Progenitor cell of endocrine pancreas (in vitro differentiated cells): ENCODE data around the gene PSAPL1. TPM values are rescaled to one million over a fixed set of nuclear protein-coding genes. Genes with fewer than 3 reads are reported as not detected.
A peak's percentile ranks its signal among the peaks of the same experiment; 100 is the strongest.

Source experiments
- DNase-seq: peaks from one replicate; pipeline ENCODE4 v3.0.0; 2021; ENCODE audit warnings: low spot score; ENCODE audit not compliant: unreplicated experiment
- H3K27ac Mint-ChIP-seq: 2 replicates; pipeline ENCODE4 v1.8.0; 2021; ENCODE audit warnings: mild to moderate bottlenecking, moderate library complexity, mixed read lengths
- H3K27me3 Mint-ChIP-seq: 2 replicates; pipeline ENCODE4 v1.8.0; 2021; ENCODE audit warnings: mixed read lengths
- H3K36me3 Mint-ChIP-seq: 2 replicates; pipeline ENCODE4 v1.8.0; 2022; ENCODE audit warnings: mixed read lengths; ENCODE audit not compliant: insufficient read depth
- H3K4me1 Mint-ChIP-seq: 2 replicates; pipeline ENCODE4 v1.8.0; 2021; ENCODE audit warnings: low read depth, mixed read lengths
- H3K4me3 Mint-ChIP-seq: 2 replicates; pipeline ENCODE4 v1.8.0; 2021; ENCODE audit warnings: low read depth, mild to moderate bottlenecking, moderate library complexity, mixed read lengths
- H3K9me3 Mint-ChIP-seq: 2 replicates; pipeline ENCODE4 v1.8.0; 2021; ENCODE audit warnings: low read depth, mixed read lengths
- CTCF ChIP-seq: fragments of 200-600 bp; sonication (generic); IDR thresholded peaks from one replicate; pipeline ENCODE4 v1.5.0; 2021; ENCODE audit warnings: antibody characterized with exemption, mild to moderate bottlenecking; ENCODE audit not compliant: unreplicated experiment
- total RNA-seq: library from RNA; stranded (reverse); gene quantifications from 2 replicates; pipeline ENCODE4 v1.2.1, GENCODE V29; 2021

The PSAPL1 gene
- total RNA-seq, 1 donor from 2014 or later, result 0.14 TPM

DNA sequence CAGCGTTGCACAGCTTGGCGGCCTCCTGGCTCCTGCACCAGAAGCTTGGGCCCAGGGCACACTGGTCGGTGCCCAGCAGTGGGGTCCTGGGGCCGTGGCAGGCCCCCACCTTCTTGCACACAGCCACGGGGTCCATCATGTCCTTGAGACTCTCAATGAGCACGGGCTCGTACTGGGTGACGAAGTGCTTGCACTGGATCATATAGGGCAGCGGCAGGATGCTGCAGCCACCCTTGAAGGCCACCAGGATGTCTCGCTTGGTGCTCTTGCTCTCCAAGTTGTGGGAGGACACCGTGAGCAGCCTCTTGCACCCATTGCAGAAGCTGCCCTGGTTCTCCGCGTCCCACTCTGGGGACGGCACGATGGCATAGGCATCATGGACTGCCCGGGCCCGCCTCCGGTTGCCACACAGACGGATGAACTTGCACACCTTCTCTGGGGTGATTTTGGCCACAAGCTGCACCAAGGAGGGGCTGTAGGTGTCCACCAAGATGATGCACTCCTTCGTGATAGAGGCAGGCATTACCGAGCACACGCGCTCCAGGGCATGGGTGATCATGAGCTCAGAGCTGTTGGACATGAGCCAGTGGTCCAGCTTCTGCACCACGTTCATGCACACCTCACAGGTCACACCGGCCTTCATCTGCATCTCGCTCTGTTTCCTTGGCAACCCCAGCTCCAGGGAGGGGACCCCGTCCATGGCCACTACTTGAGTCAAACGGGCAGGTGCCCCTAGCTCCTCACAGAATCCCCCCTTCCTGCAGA, 1.2 kb downstream of the PSAPL1 start:
- no peak overlapping the region for H3K27ac Mint-ChIP-seq
- H3K36me3 Mint-ChIP-seq, result no peaks in the 10 kb centered on the region
- no peak overlapping the region for H3K4me3 Mint-ChIP-seq
- DNase-seq, result no peak
- no peak for TF ChIP-seq CTCF
- peaks cover 1% of the 10 kb centered on the region for H3K9me3 Mint-ChIP-seq
- H3K4me1 Mint-ChIP-seq, result peaks cover 22% of the 10 kb centered on the region
- H3K27me3 Mint-ChIP-seq, result no peaks in the 10 kb centered on the region

GRCh38 chr4:7432531-7433375, 2.0 kb downstream of the PSAPL1 start:
- DNase-seq, result no peak
- H3K27ac Mint-ChIP-seq, result no peak overlapping the region
- no peaks in the 10 kb centered on the region for H3K9me3 Mint-ChIP-seq

GRCh38 chr4:7431696-7432530, 2.8 kb downstream of the PSAPL1 start:
- no peak for DNase-seq
- Mint-ChIP-seq H3K36me3 (no peaks in the 10 kb centered on the region), H3K27me3 (no peaks in the 10 kb centered on the region), H3K4me3 (no peak overlapping the region), H3K27ac (no peak overlapping the region), H3K9me3 (no peaks in the 10 kb centered on the region), H3K4me1 (peaks cover 28% of the 10 kb centered on the region)
- no peak for TF ChIP-seq CTCF

More at GRCh38 chr4:7432531-7433375, 2.0 kb downstream of the PSAPL1 start:
- no peak overlapping the region for H3K4me3 Mint-ChIP-seq
- TF ChIP-seq CTCF, result no peak
- H3K4me1 Mint-ChIP-seq, result peaks cover 26% of the 10 kb centered on the region
- no peaks in the 10 kb centered on the region for H3K27me3 Mint-ChIP-seq
- no peaks in the 10 kb centered on the region for H3K36me3 Mint-ChIP-seq

- Mint-ChIP-seq H3K4me1 (peaks cover 28% of the 10 kb centered on the region), H3K4me3 (no peak overlapping the region), H3K9me3 (no peaks in the 10 kb centered on the region), H3K36me3 (no peaks in the 10 kb centered on the region), H3K27me3 (no peaks in the 10 kb centered on the region), H3K27ac (peak overlapping the region; percentile 78)
- DNase-seq, result no peak
- no peak for TF ChIP-seq CTCF
These were observed 3.6 kb downstream of the PSAPL1 start for GRCh38 chr4:7430965-7431695.
